Right lobe of liver (tissue), 6 donors: ENCODE results near the gene RAB23. TPM values are rescaled to one million over a fixed set of nuclear protein-coding genes. Genes with fewer than 3 reads are reported as not detected.

Experiments used
- ATAC-seq, 4 donors: fragments of 200-7000 bp; cut with Tn5 transposase; one replicate each; pipeline ENCODE4 v1.9.1; 2020; ENCODE audit warnings: mild to moderate bottlenecking in 4 of 4, moderate library complexity in 4 of 4
- DNase-seq, 3 donors: peaks; one replicate each; pipeline ENCODE4 v3.0.0-alpha.2; 2020
- H3K27ac ChIP-seq, 3 donors: fragments of 200-600 bp; one replicate each; pipeline ENCODE4 v1.8.0; 2022
- H3K27me3 ChIP-seq, 2 donors: fragments of 200-600 bp; one replicate each; pipeline ENCODE4 v1.8.0; 2022
- H3K36me3 ChIP-seq, 4 donors: fragments of 200-600 bp; sonication (generic) in 1 of 4; one replicate each; pipeline versions ENCODE4 v1.5.1 to v1.8.0; 2017 to 2022; ENCODE audit warnings: control low read depth in 1 of 4
- H3K4me1 ChIP-seq, 4 donors: fragments of 200-600 bp; sonication (generic) in 1 of 4; one replicate each; pipeline versions ENCODE4 v1.5.1 to v1.8.0; 2017 to 2022; ENCODE audit warnings: control low read depth in 1 of 4
- H3K4me3 ChIP-seq, 3 donors: fragments of 200-600 bp; one replicate each; pipeline ENCODE4 v1.8.0; 2022
- H3K9me3 ChIP-seq, 4 donors: fragments of 200-600 bp; sonication (generic) in 1 of 4; one replicate each; pipeline versions ENCODE4 v1.5.1 to v1.8.0; 2017 to 2022; ENCODE audit warnings: control low read depth in 1 of 4
- POLR2A ChIP-seq: fragments of 450-650 bp; IDR thresholded peaks from one replicate; pipeline ENCODE4 v1.6.1; 2017; ENCODE audit warnings: antibody characterized with exemption, mild to moderate bottlenecking
- WGBS: methylation state at CpG from one replicate; pipeline ENCODE4 v1.1.6; 2018; ENCODE audit warnings: low coverage, low lambda C conversion rate; ENCODE audit not compliant: insufficient coverage; ENCODE audit errors: missing lambda C conversion rate; 5-methylcytosine and 5-hydroxymethylcytosine counted together
- intact Hi-C, 2 donors: fragments of 100-400 bp; cut with DNase I; formaldehyde crosslinking; loops; one replicate each; pipeline versions ENCODE4 v1.11.2 to v1.14.1; 2022
- total RNA-seq, 6 experiments: library from RNA; depleted of rRNA in 2 of 6; stranded (reverse); fragments of >200 nt in 2 of 6; fragmentation: NEBNext Ultra II Directional in 3 of 6; extraction: Animal tissue kit (Norgen Biotek cat#: 25700) in 3 of 6; gene quantifications; one replicate each; pipeline versions ENCODE4 v1.1.0 to v1.2.4, GENCODE V29; 2016 to 2023
- TF ChIP-seq, protein P1 (sequence below), 4 donors: fragments of 200-600 bp in 3 of 4; fragments of 450-650 bp in 1 of 4; IDR thresholded peaks; one replicate each; pipeline versions ENCODE4 v1.5.1 to v1.8.0; 2016 to 2022; ENCODE audit warnings: antibody characterized with exemption in 4 of 4, mild to moderate bottlenecking in 2 of 4
- donor health status: DM: no; HTN: yes; CAD: no.
- donor health status: DM: no; HTN: no; CAD: no.
- donor health status: DM: no; HTN: no; CAD: no.
- donor health status: DM: no; HTN: yes; CAD: no.
- donor health status: DM: no; HTN: yes; CAD: no.

The RAB23 gene
- total RNA-seq, 6 experiments from 2014 or later = 2.0 to 3.1 (median 2.5) TPM

DNA sequence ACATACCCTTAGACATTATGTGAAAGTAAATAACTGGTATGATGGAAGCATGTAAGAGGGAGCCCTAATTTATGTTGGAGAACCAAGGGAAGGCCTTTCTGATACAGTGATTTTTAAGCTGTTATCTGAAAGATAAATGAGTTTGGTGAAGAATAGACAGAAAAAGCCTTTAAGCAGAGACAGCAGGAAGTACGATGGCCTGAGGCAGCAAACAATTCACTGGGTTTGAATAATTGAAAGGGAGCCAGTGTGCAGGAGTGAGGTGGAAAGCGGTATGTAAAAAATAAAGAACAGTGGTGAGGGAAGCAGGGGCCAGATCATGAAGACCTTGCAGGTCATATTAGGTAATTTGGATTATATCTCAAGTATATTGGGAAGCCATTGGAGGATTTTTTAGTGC is 4.1 kb upstream of the RAB23 start:
- Histone ChIP-seq H3K4me1 (peaks cover 0 to 3% (median 0%) of the 10 kb centered on the region in 4 donors), H3K4me3 (no peak overlapping the region), H3K9me3 (no peaks in the 10 kb centered on the region), H3K27me3 (no peaks in the 10 kb centered on the region), H3K27ac (no peak overlapping the region), H3K36me3 (no peaks in the 10 kb centered on the region)
- no peak for DNase-seq
- 90% methylated on average over 2 of the region's 2 CpGs for WGBS
- TF ChIP-seq, protein P1, sequence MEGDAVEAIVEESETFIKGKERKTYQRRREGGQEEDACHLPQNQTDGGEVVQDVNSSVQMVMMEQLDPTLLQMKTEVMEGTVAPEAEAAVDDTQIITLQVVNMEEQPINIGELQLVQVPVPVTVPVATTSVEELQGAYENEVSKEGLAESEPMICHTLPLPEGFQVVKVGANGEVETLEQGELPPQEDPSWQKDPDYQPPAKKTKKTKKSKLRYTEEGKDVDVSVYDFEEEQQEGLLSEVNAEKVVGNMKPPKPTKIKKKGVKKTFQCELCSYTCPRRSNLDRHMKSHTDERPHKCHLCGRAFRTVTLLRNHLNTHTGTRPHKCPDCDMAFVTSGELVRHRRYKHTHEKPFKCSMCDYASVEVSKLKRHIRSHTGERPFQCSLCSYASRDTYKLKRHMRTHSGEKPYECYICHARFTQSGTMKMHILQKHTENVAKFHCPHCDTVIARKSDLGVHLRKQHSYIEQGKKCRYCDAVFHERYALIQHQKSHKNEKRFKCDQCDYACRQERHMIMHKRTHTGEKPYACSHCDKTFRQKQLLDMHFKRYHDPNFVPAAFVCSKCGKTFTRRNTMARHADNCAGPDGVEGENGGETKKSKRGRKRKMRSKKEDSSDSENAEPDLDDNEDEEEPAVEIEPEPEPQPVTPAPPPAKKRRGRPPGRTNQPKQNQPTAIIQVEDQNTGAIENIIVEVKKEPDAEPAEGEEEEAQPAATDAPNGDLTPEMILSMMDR (IDR thresholded peaks at IDR 0.05) = no peak
- no peak for TF ChIP-seq POLR2A
- no peak for ATAC-seq
- intact Hi-C loops = no loop called here

DNA sequence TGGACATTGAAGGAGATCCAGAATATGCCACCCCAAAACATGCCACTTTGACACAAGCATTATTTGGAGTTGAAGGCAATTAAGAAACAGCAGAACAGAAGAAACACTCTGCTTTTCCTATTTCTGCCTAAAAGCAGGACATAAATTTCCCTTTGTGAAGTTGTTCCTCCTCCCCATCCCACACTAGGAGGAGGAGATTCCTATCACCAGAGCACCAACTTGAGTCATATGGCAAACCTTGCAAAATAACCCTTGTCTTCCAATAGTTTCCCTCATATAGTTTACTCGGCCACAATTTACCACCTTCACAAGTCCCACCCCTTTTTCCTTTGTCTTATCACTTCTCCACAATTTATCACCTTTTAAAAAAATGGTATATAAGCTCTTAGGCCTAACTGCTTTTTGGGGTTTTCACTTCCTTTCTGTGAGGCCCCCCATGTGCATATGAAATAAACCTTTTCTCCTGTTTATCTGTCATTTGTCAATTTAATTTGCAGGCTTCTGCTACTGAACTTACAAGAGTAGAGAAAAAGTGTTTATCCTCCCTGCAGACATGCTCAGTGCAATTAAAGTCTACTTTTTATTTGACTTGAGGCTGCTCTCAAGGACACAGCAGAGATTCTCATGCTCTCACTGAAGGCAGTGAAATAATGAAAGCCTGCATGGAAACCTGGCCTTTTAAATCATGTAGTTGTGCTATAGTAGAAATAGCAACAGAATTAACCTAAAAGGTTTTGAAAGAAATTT is 2.8 kb upstream of the RAB23 start:
- H3K27me3 ChIP-seq = no peaks in the 10 kb centered on the region
- no peaks in the 10 kb centered on the region for H3K9me3 ChIP-seq
- ATAC-seq (no peak), DNase-seq (no peak)
- no peak overlapping the region for H3K4me3 ChIP-seq
- 47% methylated on average over 1 of the region's 1 CpG for WGBS
- no peak overlapping the region for H3K27ac ChIP-seq
- intact Hi-C loops = no loop called here
- H3K36me3 ChIP-seq = no peaks in the 10 kb centered on the region
- no peak for TF ChIP-seq POLR2A
- TF ChIP-seq, protein P1 (IDR thresholded peaks at IDR 0.05) = no peak
- H3K4me1 ChIP-seq = peaks cover 0 to 3% (median 0%) of the 10 kb centered on the region in 4 donors

DNA sequence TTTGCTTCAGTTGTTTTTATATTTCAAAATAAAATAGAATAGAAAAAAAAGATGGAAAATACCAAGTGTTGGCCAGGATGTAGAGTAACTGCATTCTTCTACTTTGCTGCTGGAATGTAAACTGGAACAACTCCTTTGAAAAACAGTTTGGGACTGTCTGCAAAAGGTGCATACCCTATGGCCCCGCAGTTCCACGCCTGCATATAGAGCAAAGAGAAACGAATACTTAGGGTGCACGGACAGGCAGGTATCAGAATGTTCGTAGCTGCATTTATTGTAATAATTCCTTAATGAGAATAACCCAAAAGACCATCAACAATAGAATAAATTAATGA is 603 bp upstream of the RAB23 start:
- no peak for TF ChIP-seq POLR2A
- TF ChIP-seq, protein P1 (IDR thresholded peaks at IDR 0.05) = no peak
- intact Hi-C loops = no loop called here
- ATAC-seq (no peak), DNase-seq (no peak)
- H3K27ac ChIP-seq = no peak overlapping the region
- H3K4me1 ChIP-seq = peaks cover 0 to 3% (median 0%) of the 10 kb centered on the region in 4 donors
- H3K27me3 ChIP-seq = no peaks in the 10 kb centered on the region
- H3K9me3 ChIP-seq = no peaks in the 10 kb centered on the region
- 6% methylated on average over 5 of the region's 5 CpGs for WGBS
- no peaks in the 10 kb centered on the region for H3K36me3 ChIP-seq
- H3K4me3 ChIP-seq = peak overlapping the region; percentile 88 to 97 (median 95)

DNA sequence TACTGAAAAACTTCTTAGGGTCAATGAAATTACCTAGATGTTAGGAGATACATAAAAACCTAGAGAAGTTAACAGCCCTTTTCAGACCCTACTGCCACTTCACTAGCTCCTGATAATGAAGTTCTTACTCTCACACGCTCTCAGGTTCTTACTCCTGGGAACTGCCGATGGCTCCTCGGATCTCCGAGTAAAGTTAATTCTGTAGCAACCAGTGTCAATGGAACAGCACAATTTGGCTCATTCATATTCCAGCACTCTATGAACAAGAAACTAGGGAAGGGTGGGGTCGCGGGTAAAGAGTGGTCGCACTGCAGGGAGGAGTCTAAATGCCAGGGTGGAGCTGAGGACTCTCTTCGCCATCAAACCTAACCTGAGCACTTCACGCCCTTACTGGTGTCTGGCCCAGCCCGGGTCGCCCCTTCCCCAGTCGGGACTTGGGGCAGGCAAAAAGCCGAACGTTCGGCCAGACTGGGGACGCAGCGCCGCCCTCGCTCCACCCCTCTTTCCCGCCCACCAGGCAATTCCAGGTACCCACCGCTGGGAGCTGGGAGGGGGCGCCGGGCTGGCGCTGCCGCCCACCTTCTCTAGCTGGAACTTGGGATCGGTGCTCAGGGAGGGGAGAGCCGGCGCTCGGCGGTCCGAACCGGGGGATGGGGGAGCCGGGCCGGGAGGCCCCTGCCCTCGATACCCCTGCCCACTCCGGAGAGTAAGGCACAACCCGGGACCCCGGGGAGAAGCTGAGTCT is 744 bp downstream of the RAB23 start:
- Histone ChIP-seq H3K36me3 (no peaks in the 10 kb centered on the region), H3K9me3 (no peaks in the 10 kb centered on the region), H3K27ac (peak overlapping the region; percentile 51 to 67 (median 58)), H3K4me3 (peak overlapping the region; percentile 88 to 97 (median 95)), H3K4me1 (peaks cover 0 to 3% (median 0%) of the 10 kb centered on the region in 4 donors), H3K27me3 (no peaks in the 10 kb centered on the region)
- ATAC-seq = peak; percentile 83 to 88 (median 86)
- WGBS = 0% methylated on average over 8 of the region's 38 CpGs
- TF ChIP-seq, protein P1 (IDR thresholded peaks at IDR 0.05) = peak; percentile 12 to 44 (median 32)
- no peak for TF ChIP-seq POLR2A
- intact Hi-C loops = no loop called here
- peak; percentile 65 to 82 (median 69) for DNase-seq
